K562 (cell line): ENCODE measurements around the gene TM4SF4. TPM values are rescaled to one million over a fixed set of nuclear protein-coding genes. Genes with fewer than 3 reads are reported as not detected.

Experiments
- ATAC-seq: fragments of 200-7000 bp; cut with Tn5 transposase; 3 replicates; pipeline ENCODE4 v1.9.1; 2020; ENCODE audit warnings: moderate library complexity
- BruUV-seq: library from RNA; stranded (reverse); fragments of 400-500 nt; replicated peaks from 2 replicates; lab custom pipeline; 2021; lab: Mats Ljungman, UMichigan
- CTCF ChIA-PET: fragments of 300-600 bp; formaldehyde crosslinking; extraction: SDS; loops from one replicate; lab custom pipeline; 2021; ENCODE audit warnings: low intra/inter-chr PET ratio; lab: Yijun Ruan, JAX
- POLR2A ChIA-PET: fragments of 300-600, 350-650 bp; sonication (Branson Sonifier 250); formaldehyde crosslinking; extraction: SDS; loops from one replicate; lab custom pipeline; 2021; ENCODE audit warnings: antibody characterized with exemption, inconsistent platforms; lab: Yijun Ruan, JAX
- DNase-seq, 4 experiments: peaks; one replicate each; pipeline versions ENCODE4 v3.0.0 to v3.0.0-alpha.2; 2011 to 2018; ENCODE audit warnings: low spot score in 3 of 4, mixed read lengths in 3 of 4; ENCODE audit errors: extremely low read depth in 1 of 4
- FAIRE-seq: peaks from 2 replicates; lab custom pipeline; 2011; peaks lifted over from hg19 to GRCh38; lab: Jason Lieb, UNC
- H2AFZ ChIP-seq: 2 replicates; pipeline ENCODE4 v1.6.0; 2011; ENCODE audit warnings: low read depth, low read length, control low read depth, inconsistent platforms
- H3K27ac ChIP-seq: fragments of 200-600 bp; 3 replicates; pipeline ENCODE4 v1.8.0; 2011; ENCODE audit warnings: low read depth, mild to moderate bottlenecking, control low read depth, inconsistent platforms, low read length, moderate library complexity, mixed read lengths; ENCODE audit errors: extremely low read depth
- H3K27me3 ChIP-seq, 2 experiments: fragments of 300-600 bp in 1 of 2; 2 replicates in 1 of 2; 3 replicates in 1 of 2; pipeline versions ENCODE4 v1.6.0 to v1.8.0; 2011; ENCODE audit warnings: inconsistent platforms in 2 of 2, low read length in 2 of 2, mild to moderate bottlenecking in 1 of 2, mixed read lengths in 1 of 2, moderate library complexity in 1 of 2; ENCODE audit not compliant: control insufficient read depth in 2 of 2, insufficient read depth in 2 of 2
- H3K36me3 ChIP-seq: fragments of 300-600 bp; 3 replicates; pipeline ENCODE4 v1.8.0; 2011; ENCODE audit warnings: mild to moderate bottlenecking, low read length, inconsistent platforms; ENCODE audit not compliant: control insufficient read depth, insufficient read depth
- H3K4me1 ChIP-seq, 2 experiments: fragments of 200-600 bp in 1 of 2; replicated peaks in 1 of 2; 2 replicates in 1 of 2; 3 replicates in 1 of 2; pipeline versions ENCODE4 v1.5.1 to v1.8.0; 2011; ENCODE audit warnings: inconsistent platforms in 2 of 2, low read length in 2 of 2, mild to moderate bottlenecking in 1 of 2, mixed read lengths in 1 of 2, moderate library complexity in 1 of 2; ENCODE audit not compliant: control insufficient read depth in 2 of 2, insufficient read depth in 2 of 2
- H3K4me2 ChIP-seq: 2 replicates; pipeline ENCODE4 v1.6.1; 2011; ENCODE audit warnings: low read length, control low read depth, inconsistent platforms, mixed read lengths; ENCODE audit not compliant: insufficient read depth
- H3K4me3 ChIP-seq: fragments of 200-600 bp; sonication (generic), shearing (Covaris generic); 2 replicates; pipeline ENCODE4 v1.5.1; 2016; ENCODE audit warnings: control low read depth, inconsistent platforms
- H3K79me2 ChIP-seq: fragments of 200-600 bp; 3 replicates; pipeline ENCODE4 v1.8.0; 2011; ENCODE audit warnings: low read length, inconsistent platforms; ENCODE audit not compliant: control insufficient read depth, insufficient read depth
- H3K9ac ChIP-seq, 2 experiments: 2 replicates each; pipeline versions ENCODE4 v1.6.0 to v1.6.1; 2011; ENCODE audit warnings: low read depth in 2 of 2, low read length in 2 of 2, control low read depth in 1 of 2, inconsistent platforms in 1 of 2, mild to moderate bottlenecking in 1 of 2, mixed read lengths in 1 of 2; ENCODE audit not compliant: insufficient read depth in 1 of 2
- H3K9me1 ChIP-seq: one replicate; pipeline ENCODE4 v1.6.0; 2011; ENCODE audit warnings: inconsistent platforms, mild to moderate bottlenecking, low read length, moderate library complexity; ENCODE audit not compliant: control insufficient read depth, insufficient read depth
- H3K9me3 ChIP-seq: replicated peaks from 2 replicates; pipeline ENCODE4 v1.5.1; 2011; ENCODE audit warnings: low read depth, low read length, inconsistent platforms; ENCODE audit not compliant: control insufficient read depth, insufficient read depth
- H4K20me1 ChIP-seq: replicated peaks from 2 replicates; pipeline ENCODE4 v1.6.1; 2011; ENCODE audit warnings: low read length, inconsistent platforms, mixed read lengths; ENCODE audit not compliant: control insufficient read depth, insufficient read depth
- ATF1 ChIP-seq, 2 experiments: fragments of 450-650 bp in 1 of 2; IDR thresholded peaks; 2 replicates each; pipeline ENCODE4 v1.6.1; 2016; ENCODE audit warnings: missing compliant biosample characterization in 1 of 2, missing genetic modification characterization in 1 of 2
- BRF1 ChIP-seq: IDR thresholded peaks from 3 replicates; pipeline ENCODE4 v1.6.1; 2011; ENCODE audit warnings: borderline replicate concordance, mild to moderate bottlenecking; ENCODE audit not compliant: insufficient read length; ENCODE audit errors: extremely low read depth
- CBX1 ChIP-seq: sonication (generic); IDR thresholded peaks from 2 replicates; pipeline ENCODE4 v1.6.1; 2016; ENCODE audit warnings: antibody characterized with exemption, low read depth, mild to moderate bottlenecking
- CHD1 ChIP-seq: fragments of 200-600 bp; sonication (generic); IDR thresholded peaks from one replicate; pipeline ENCODE4 v1.6.1; 2012; ENCODE audit warnings: mild to moderate bottlenecking, moderate library complexity, low read length, inconsistent platforms
- CTBP1 ChIP-seq: fragments of 450-650 bp; IDR thresholded peaks from 2 replicates; pipeline ENCODE4 v1.6.1; 2016; ENCODE audit warnings: borderline replicate concordance
- ELF4 ChIP-seq: fragments of 450-650 bp; formaldehyde crosslinking; IDR thresholded peaks from 2 replicates; pipeline ENCODE4 v1.4.0; 2022; ENCODE audit warnings: missing genetic modification characterization
- ERF ChIP-seq: fragments of 450-650 bp; formaldehyde crosslinking; IDR thresholded peaks from 2 replicates; pipeline ENCODE4 v1.4.0; 2020; ENCODE audit warnings: mild to moderate bottlenecking, mixed read lengths
- FOXP4 ChIP-seq: sonication (generic); formaldehyde crosslinking; IDR thresholded peaks from 2 replicates; pipeline ENCODE4 v1.8.0; 2022; ENCODE audit warnings: mild to moderate bottlenecking, missing genetic modification reagents, borderline replicate concordance
- GATA2 ChIP-seq: sonication (generic); formaldehyde crosslinking; IDR thresholded peaks from 2 replicates; pipeline ENCODE4 v1.4.0; 2020; ENCODE audit warnings: mild to moderate bottlenecking, missing genetic modification reagents
- RNF2 ChIP-seq: sonication (generic); IDR thresholded peaks from 2 replicates; pipeline ENCODE4 v1.6.1; 2016
- SOX6 ChIP-seq: fragments of 450-650 bp; IDR thresholded peaks from 2 replicates; pipeline ENCODE4 v1.6.1; 2014; ENCODE audit warnings: mild to moderate bottlenecking
- SRF ChIP-seq, 2 experiments: fragments of 250-450, 450-650 bp in 1 of 2; sonication (Bioruptor Pico) in 1 of 2; sonication (generic) in 1 of 2; formaldehyde crosslinking; IDR thresholded peaks; 2 replicates each; pipeline versions ENCODE4 v1.5.0 to v1.5.1; 2020 to 2022; ENCODE audit warnings: mild to moderate bottlenecking in 1 of 2, missing genetic modification reagents in 1 of 2
- TSHZ1 ChIP-seq: fragments of 250-450 bp; sonication (Bioruptor Pico); IDR thresholded peaks from 2 replicates; pipeline ENCODE4 v1.4.0; 2020; ENCODE audit warnings: mild to moderate bottlenecking, moderate library complexity
- ZNF316 ChIP-seq: fragments of 450-650 bp; IDR thresholded peaks from 2 replicates; pipeline ENCODE4 v1.6.1; 2016
- WGBS: fragments of 100-300 bp; shearing (Covaris generic); methylation state at CpG from one replicate; pipeline ENCODE4 v1.1.6; 2016; ENCODE audit warnings: low coverage, mixed read lengths; ENCODE audit not compliant: insufficient coverage; ENCODE audit errors: missing lambda C conversion rate; 5-methylcytosine and 5-hydroxymethylcytosine counted together
- in situ Hi-C: fragments of 300-500 bp; cut with MboI; formaldehyde crosslinking; loops from 4 replicates; pipeline ENCODE4 v1.15.0; 2018; ENCODE audit warnings: inconsistent platforms, mixed read lengths
- intact Hi-C: fragments of 100-400 bp; cut with micrococcal nuclease; formaldehyde crosslinking; loops from 2 replicates; pipeline ENCODE4 v1.14.2; 2022
- polyA plus RNA-seq, 8 experiments: library from polyadenylated mRNA; depleted of rRNA in 4 of 8; stranded (reverse) in 5 of 8; unstranded in 3 of 8; fragments of >200 nt; fragmentation: Nextera tagmentation in 2 of 8; fragmentation: Illumina TruSeq in 1 of 8; extraction: Ambion mirVana in 2 of 8; extraction: Trizol in 1 of 8; gene quantifications; 2 replicates each; pipeline versions ENCODE4 v1.2.1 to v1.2.3, GENCODE V29; 2011 to 2014; ENCODE audit warnings: inconsistent platforms in 1 of 8, missing spikeins in 1 of 8
- total RNA-seq, 7 experiments: library from RNA; depleted of rRNA in 6 of 7; stranded (reverse); fragments of >200 nt in 6 of 7; fragmentation: Illumina TruSeq in 2 of 7; extraction: Trizol in 2 of 7; gene quantifications; 2 replicates each; pipeline versions ENCODE4 v1.2.1 to v1.2.3, GENCODE V29; 2011 to 2021; ENCODE audit warnings: low replicate concordance in 1 of 7
- TF ChIP-seq, protein P1 (sequence below), 2 experiments: fragments of 150-350 bp in 1 of 2; IDR thresholded peaks; 2 replicates each; pipeline ENCODE4 v1.6.1; 2012 to 2016; ENCODE audit warnings: low read depth in 2 of 2, low read length in 2 of 2, mild to moderate bottlenecking in 1 of 2, moderate library complexity in 1 of 2

TM4SF4 gene
- total and polyA plus RNA-seq, 9 of the 15 experiments (the other 6 are each of a cell fraction or from before 2014, with no cell fraction given) = 0.31 TPM; not detected in 8

- no peak overlapping the region for H3K4me2 ChIP-seq
- H3K4me3 ChIP-seq = no peak overlapping the region
- ChIA-PET CTCF (no interaction called here), POLR2A (interaction anchor here (0.6 kb wide), 1 partner anchor 46 kb away, joined by 3 read pairs; no protein-coding TSS in a partner anchor)
- no peak for DNase-seq
- H3K9ac ChIP-seq = no peak overlapping the region
- no TSS peak for BruUV-seq
- H4K20me1 ChIP-seq = no peaks in the 10 kb centered on the region
- no peak overlapping the region for H3K27ac ChIP-seq
- no peaks in the 10 kb centered on the region for H3K4me1 ChIP-seq
- H3K9me1 ChIP-seq = no peaks in the 10 kb centered on the region
- H3K36me3 ChIP-seq = no peaks in the 10 kb centered on the region
- ATAC-seq = no peak
- FAIRE-seq = no peak
- H3K9me3 ChIP-seq = no peaks in the 10 kb centered on the region
- H2AFZ ChIP-seq = no peak overlapping the region
- in situ Hi-C loops (loop anchor here (10.0 to 25.0 kb wide), 2 partner anchors 367 to 519 kb away; no protein-coding TSS in a partner anchor), intact Hi-C loops (loop anchor here (5.0 kb wide), 1 partner anchor 524 kb away; no protein-coding TSS in a partner anchor)
- H3K27me3 ChIP-seq = no peaks in the 10 kb centered on the region; a peak in 2 of 5 replicates
- WGBS = 0% methylated on average over 2 of the region's 2 CpGs
- H3K79me2 ChIP-seq = no peaks in the 10 kb centered on the region
- TF ChIP-seq SRF (CRISPR knock-in tag; IDR thresholded peaks at IDR 0.05) (no peak), FOXP4 (CRISPR knock-in tag) (no peak), CHD1 (no peak), CBX1 (no peak), ATF1 (CRISPR knock-in tag; IDR thresholded peaks at IDR 0.05) (no peak), ATF1 (tag; IDR thresholded peaks at IDR 0.05) (no peak), RNF2 (no peak), GATA2 (CRISPR knock-in tag) (no peak), TSHZ1 (CRISPR knock-in tag) (no peak), BRF1 (no peak), ZNF316 (no peak), ELF4 (CRISPR knock-in tag) (no peak), SOX6 (no peak), ERF (CRISPR knock-in tag) (no peak), CTBP1 (no peak)
- TF ChIP-seq, protein P1, sequence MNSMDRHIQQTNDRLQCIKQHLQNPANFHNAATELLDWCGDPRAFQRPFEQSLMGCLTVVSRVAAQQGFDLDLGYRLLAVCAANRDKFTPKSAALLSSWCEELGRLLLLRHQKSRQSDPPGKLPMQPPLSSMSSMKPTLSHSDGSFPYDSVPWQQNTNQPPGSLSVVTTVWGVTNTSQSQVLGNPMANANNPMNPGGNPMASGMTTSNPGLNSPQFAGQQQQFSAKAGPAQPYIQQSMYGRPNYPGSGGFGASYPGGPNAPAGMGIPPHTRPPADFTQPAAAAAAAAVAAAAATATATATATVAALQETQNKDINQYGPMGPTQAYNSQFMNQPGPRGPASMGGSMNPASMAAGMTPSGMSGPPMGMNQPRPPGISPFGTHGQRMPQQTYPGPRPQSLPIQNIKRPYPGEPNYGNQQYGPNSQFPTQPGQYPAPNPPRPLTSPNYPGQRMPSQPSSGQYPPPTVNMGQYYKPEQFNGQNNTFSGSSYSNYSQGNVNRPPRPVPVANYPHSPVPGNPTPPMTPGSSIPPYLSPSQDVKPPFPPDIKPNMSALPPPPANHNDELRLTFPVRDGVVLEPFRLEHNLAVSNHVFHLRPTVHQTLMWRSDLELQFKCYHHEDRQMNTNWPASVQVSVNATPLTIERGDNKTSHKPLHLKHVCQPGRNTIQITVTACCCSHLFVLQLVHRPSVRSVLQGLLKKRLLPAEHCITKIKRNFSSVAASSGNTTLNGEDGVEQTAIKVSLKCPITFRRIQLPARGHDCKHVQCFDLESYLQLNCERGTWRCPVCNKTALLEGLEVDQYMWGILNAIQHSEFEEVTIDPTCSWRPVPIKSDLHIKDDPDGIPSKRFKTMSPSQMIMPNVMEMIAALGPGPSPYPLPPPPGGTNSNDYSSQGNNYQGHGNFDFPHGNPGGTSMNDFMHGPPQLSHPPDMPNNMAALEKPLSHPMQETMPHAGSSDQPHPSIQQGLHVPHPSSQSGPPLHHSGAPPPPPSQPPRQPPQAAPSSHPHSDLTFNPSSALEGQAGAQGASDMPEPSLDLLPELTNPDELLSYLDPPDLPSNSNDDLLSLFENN (IDR thresholded peaks at IDR 0.05; ENCODE audit: low read depth in 2 of 2, low read length in 2 of 2) = no peak
Measured at GRCh38 chr3:149481491-149481890, 7.0 kb downstream of the TM4SF4 start.
